PC-3 (cell line): ENCODE measurements around the gene R3HDM2. TPM values are rescaled to one million over a fixed set of nuclear protein-coding genes. Genes with fewer than 3 reads are reported as not detected.

Source experiments
- ATAC-seq: fragments of 200-7000 bp; cut with Tn5 transposase; 2 replicates; pipeline ENCODE4 v1.9.1; 2020; ENCODE audit warnings: mild to moderate bottlenecking, moderate library complexity
- BruUV-seq: library from RNA; stranded (reverse); fragments of 400-500 nt; replicated peaks from 2 replicates; lab custom pipeline; 2021; lab: Mats Ljungman, UMichigan
- CTCF ChIA-PET: fragments of 300-600 bp; sonication (Branson Sonifier 250); formaldehyde crosslinking; loops from one replicate; lab custom pipeline; 2022; ENCODE audit warnings: antibody characterized with exemption; lab: Charles Lee
- POLR2A ChIA-PET: fragments of 300-600 bp; sonication (Branson Sonifier 250); formaldehyde crosslinking; loops from one replicate; lab custom pipeline; 2022; ENCODE audit warnings: antibody characterized with exemption; ENCODE audit not compliant: unreplicated experiment; lab: Charles Lee
- DNase-seq: peaks from one replicate; pipeline ENCODE4 v3.0.0-alpha.2; 2015
- H2AFZ ChIP-seq: fragments of 300-600 bp; sonication (generic); 2 replicates; pipeline ENCODE4 v1.6.0; 2016; ENCODE audit warnings: antibody characterized with exemption, low read length
- H3F3A ChIP-seq: fragments of 300-600 bp; sonication (generic); one replicate; pipeline ENCODE4 v1.6.0; 2017; ENCODE audit warnings: antibody characterized with exemption, low read length, control low read depth, mild to moderate bottlenecking; ENCODE audit not compliant: unreplicated experiment
- H3K27ac ChIP-seq: fragments of 300-600 bp; sonication (generic); 2 replicates; pipeline ENCODE4 v1.5.1; 2016; ENCODE audit warnings: mild to moderate bottlenecking, low read length
- H3K27me3 ChIP-seq: fragments of 300-600 bp; sonication (generic); 2 replicates; pipeline ENCODE4 v1.6.1; 2016; ENCODE audit warnings: low read length, mixed read lengths
- H3K36me3 ChIP-seq: fragments of 300-600 bp; sonication (generic); 2 replicates; pipeline ENCODE4 v1.6.1; 2016; ENCODE audit warnings: low read depth, mixed run types, low read length, mixed read lengths
- H3K4me1 ChIP-seq: fragments of 300-600 bp; sonication (generic); 2 replicates; pipeline ENCODE4 v1.5.1; 2016; ENCODE audit warnings: low read length; ENCODE audit not compliant: insufficient read depth
- H3K4me2 ChIP-seq: fragments of 300-600 bp; sonication (generic); 2 replicates; pipeline ENCODE4 v1.6.0; 2016; ENCODE audit warnings: low read length
- H3K4me3 ChIP-seq: fragments of 300-600 bp; sonication (generic); 2 replicates; pipeline ENCODE4 v1.5.1; 2016; ENCODE audit warnings: mild to moderate bottlenecking, low read length, mixed read lengths
- H3K79me2 ChIP-seq: fragments of 300-600 bp; sonication (generic); 2 replicates; pipeline ENCODE4 v1.6.1; 2017; ENCODE audit warnings: low read length, mixed read lengths
- H3K9ac ChIP-seq: fragments of 300-600 bp; sonication (generic); 2 replicates; pipeline ENCODE4 v1.6.0; 2016; ENCODE audit warnings: mild to moderate bottlenecking, low read length
- H3K9me2 ChIP-seq: fragments of 300-600 bp; sonication (generic); replicated peaks from 2 replicates; pipeline ENCODE4 v1.6.1; 2016; ENCODE audit warnings: mixed run types, low read length, mixed read lengths
- H3K9me3 ChIP-seq: fragments of 300-600 bp; sonication (generic); 2 replicates; pipeline ENCODE4 v1.6.1; 2016; ENCODE audit warnings: low read length, mixed read lengths
- H4K20me1 ChIP-seq: fragments of 300-600 bp; sonication (generic); 2 replicates; pipeline ENCODE4 v1.6.1; 2016; ENCODE audit warnings: low read length, mixed read lengths
- CTCF ChIP-seq: fragments of 300-600 bp; sonication (generic); conservative IDR thresholded peaks from 2 replicates; pipeline ENCODE4 v1.5.1; 2017; ENCODE audit warnings: antibody characterized with exemption, low read depth, mild to moderate bottlenecking, low read length
- EZH2 ChIP-seq: fragments of 300-600 bp; sonication (generic); IDR thresholded peaks from one replicate; pipeline ENCODE4 v1.6.1; 2017; ENCODE audit warnings: antibody characterized with exemption, mild to moderate bottlenecking, low read length; ENCODE audit not compliant: unreplicated experiment
- EZH2phosphoT487 ChIP-seq: fragments of 300-600 bp; sonication (generic); IDR thresholded peaks from 2 replicates; pipeline ENCODE4 v1.6.1; 2018; ENCODE audit warnings: mild to moderate bottlenecking, antibody characterized with exemption, low read length, borderline replicate concordance
- intact Hi-C: fragments of 100-400 bp; cut with micrococcal nuclease; formaldehyde crosslinking; loops from 2 replicates; pipeline ENCODE4 v1.9.0; 2023
- total RNA-seq: library from RNA; depleted of rRNA; stranded (reverse); fragments of >200 nt; gene quantifications from 2 replicates; pipeline ENCODE4 v1.2.3, GENCODE V29; 2014

R3HDM2 gene
- total RNA-seq, 1 experiment from 2014 or later = 14.0 TPM

- H3K4me2 ChIP-seq = no peak overlapping the region
- no peaks in the 10 kb centered on the region for H4K20me1 ChIP-seq
- ATAC-seq = no peak
- no peaks in the 10 kb centered on the region for H3K9me2 ChIP-seq
- H3F3A ChIP-seq = no peaks in the 10 kb centered on the region
- BruUV-seq = no TSS peak
- H3K4me1 ChIP-seq = peaks cover 4% of the 10 kb centered on the region
- H3K36me3 ChIP-seq = no peaks in the 10 kb centered on the region
- H3K27me3 ChIP-seq = no peaks in the 10 kb centered on the region
- POLR2A ChIA-PET = no interaction called here
- CTCF ChIA-PET = no interaction called here
- TF ChIP-seq EZH2phosphoT487 = no peak
- TF ChIP-seq EZH2 = no peak
- TF ChIP-seq CTCF = no peak
- H3K9me3 ChIP-seq = no peaks in the 10 kb centered on the region
- H2AFZ ChIP-seq = no peak overlapping the region
- H3K79me2 ChIP-seq = no peaks in the 10 kb centered on the region
- H3K9ac ChIP-seq = no peak overlapping the region
- no peak for DNase-seq
- H3K4me3 ChIP-seq = no peak overlapping the region
- intact Hi-C loops = no loop called here
- H3K27ac ChIP-seq = no peak overlapping the region
These were observed 222.1 kb downstream of the R3HDM2 start for GRCh38 chr12:57208631-57209282.

- Histone ChIP-seq H3K4me2 (no peak overlapping the region), H3K9me2 (no peaks in the 10 kb centered on the region), H3K4me1 (no peaks in the 10 kb centered on the region), H3K27ac (no peak overlapping the region), H3K4me3 (no peak overlapping the region), H3K79me2 (no peaks in the 10 kb centered on the region), H3K9me3 (no peaks in the 10 kb centered on the region), H3F3A (no peaks in the 10 kb centered on the region), H3K9ac (no peak overlapping the region), H2AFZ (no peak overlapping the region), H3K27me3 (no peaks in the 10 kb centered on the region), H4K20me1 (no peaks in the 10 kb centered on the region), H3K36me3 (no peaks in the 10 kb centered on the region)
- no TSS peak for BruUV-seq
- CTCF ChIA-PET = no interaction called here
- intact Hi-C loops = no loop called here
- ATAC-seq (no peak), DNase-seq (no peak)
- POLR2A ChIA-PET = no interaction called here
- no peak for TF ChIP-seq EZH2
- no peak for TF ChIP-seq EZH2phosphoT487
These were observed 222.9 kb downstream of the R3HDM2 start for GRCh38 chr12:57207731-57208630.

DNA sequence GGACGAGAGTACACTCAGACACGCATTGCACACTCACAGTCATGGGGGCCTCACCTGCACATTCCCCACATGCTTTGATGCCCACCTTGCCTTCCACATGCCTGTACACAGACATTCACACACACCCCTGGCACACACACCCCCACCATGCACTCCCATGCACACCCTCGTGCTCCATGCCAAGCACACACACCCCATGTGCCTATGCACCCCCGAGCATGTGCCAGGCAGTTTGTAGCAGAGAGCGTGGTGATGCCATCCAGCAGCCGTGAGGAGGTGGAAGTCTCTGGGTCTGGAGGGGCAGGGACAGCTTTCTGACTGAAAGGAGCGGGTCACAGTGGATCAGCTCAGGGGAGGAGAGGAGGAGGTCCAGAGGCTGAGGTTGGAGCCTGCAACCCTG lies 224.9 kb downstream of the R3HDM2 start:
- H3K4me3 ChIP-seq = no peak overlapping the region
- POLR2A ChIA-PET = no interaction called here

More for the DNA sequence above, 224.9 kb downstream of the R3HDM2 start:
- H3K36me3 ChIP-seq = no peaks in the 10 kb centered on the region
- no peaks in the 10 kb centered on the region for H3K4me1 ChIP-seq
- intact Hi-C loops = no loop called here
- DNase-seq (no peak), ATAC-seq (no peak)
- CTCF ChIA-PET = no interaction called here
- no peak overlapping the region for H2AFZ ChIP-seq
- H3K9ac ChIP-seq = no peak overlapping the region
- no peaks in the 10 kb centered on the region for H4K20me1 ChIP-seq
- H3K9me3 ChIP-seq = no peaks in the 10 kb centered on the region
- no peaks in the 10 kb centered on the region for H3K27me3 ChIP-seq
- H3K79me2 ChIP-seq = no peaks in the 10 kb centered on the region
- H3F3A ChIP-seq = no peaks in the 10 kb centered on the region
- no TSS peak for BruUV-seq
- H3K27ac ChIP-seq = no peak overlapping the region
- H3K9me2 ChIP-seq = no peaks in the 10 kb centered on the region
- no peak overlapping the region for H3K4me2 ChIP-seq
- no peak for TF ChIP-seq EZH2
- TF ChIP-seq EZH2phosphoT487 = no peak
- no peak for TF ChIP-seq CTCF
